Kidney (tissue), 14 donors: Measurements from ENCODE around the gene USP6NL. TPM values are rescaled to one million over a fixed set of nuclear protein-coding genes. Genes with fewer than 3 reads are reported as not detected.

Experiments
- DNase-seq, 5 donors: peaks; one replicate each; pipeline ENCODE4 v3.0.0-alpha.2; 2013 to 2020
- FAIRE-seq: peaks from 2 replicates; lab custom pipeline; 2012; peaks lifted over from hg19 to GRCh38; lab: Jason Lieb, UNC
- H3K27ac ChIP-seq, 2 donors: one replicate each; pipeline ENCODE4 v1.7.0; 2013; ENCODE audit warnings: low read depth in 2 of 2, low read length in 2 of 2, inconsistent platforms in 1 of 2
- H3K27me3 ChIP-seq: one replicate; pipeline ENCODE4 v1.7.1; 2013; ENCODE audit warnings: low read length, inconsistent platforms; ENCODE audit not compliant: control insufficient read depth, insufficient read depth
- H3K36me3 ChIP-seq, 3 donors: one replicate each; pipeline versions ENCODE4 v1.7.0 to v1.7.1; 2013; ENCODE audit warnings: low read length in 3 of 3, control low read depth in 1 of 3, inconsistent platforms in 1 of 3; ENCODE audit not compliant: insufficient read depth in 3 of 3, control insufficient read depth in 2 of 3
- H3K4me1 ChIP-seq, 3 donors: one replicate each; pipeline versions ENCODE4 v1.7.0 to v1.7.1; 2013; ENCODE audit warnings: low read length in 3 of 3, inconsistent platforms in 1 of 3, low read depth in 1 of 3; ENCODE audit not compliant: control insufficient read depth in 2 of 3, insufficient read depth in 2 of 3
- H3K4me3 ChIP-seq, 3 donors: one replicate each; pipeline versions ENCODE4 v1.7.0 to v1.8.1; 2013; ENCODE audit warnings: low read length in 3 of 3, control low read depth in 1 of 3, inconsistent platforms in 1 of 3
- H3K9ac ChIP-seq, 3 donors: one replicate each; pipeline versions ENCODE4 v1.7.0 to v1.7.1; 2013; ENCODE audit warnings: low read length in 3 of 3, control low read depth in 1 of 3, inconsistent platforms in 1 of 3
- H3K9me3 ChIP-seq, 3 donors: one replicate each; pipeline versions ENCODE4 v1.7.0 to v1.7.1; 2013; ENCODE audit warnings: low read length in 3 of 3, control low read depth in 1 of 3, inconsistent platforms in 1 of 3; ENCODE audit not compliant: control insufficient read depth in 2 of 3, insufficient read depth in 1 of 3
- CTCF ChIP-seq: IDR thresholded peaks from 3 replicates; pipeline ENCODE4 v1.5.1; 2012; ENCODE audit warnings: mild to moderate bottlenecking, moderate library complexity, borderline replicate concordance; ENCODE audit not compliant: insufficient read depth; ENCODE audit errors: extremely low read depth
- intact Hi-C: fragments of 100-400 bp; cut with DNase I; formaldehyde crosslinking; loops from one replicate; pipeline ENCODE4 v1.11.1; 2022
- polyA plus RNA-seq: library from polyadenylated mRNA; stranded (reverse); fragments of 350-450 nt; fragmentation: Illumina TruSeq; extraction: RNeasy Lipid Tissue Mini Kit (QIAGEN cat#74804); gene quantifications from one replicate; pipeline ENCODE4 v1.2.3, GENCODE V29; 2014; ENCODE audit warnings: low read depth, low replicate concordance; ENCODE audit not compliant: insufficient read depth
- total RNA-seq: library from RNA; stranded (reverse); fragmentation: NEBNext Ultra II Directional; extraction: Animal tissue kit (Norgen Biotek cat#: 25700); gene quantifications from one replicate; pipeline ENCODE4 v1.2.1, GENCODE V29; 2021
- donor health status: control.
- donor health status: control.
- donor health status: control.
- donor health status: control.
- donor health status: control.
- donor health status: DM: yes; HTN: yes; CAD: no.
- donor health status: Normal renal cell carcinoma (clear cell type).

Gene USP6NL
- total and polyA plus RNA-seq, 2 donors from 2014 or later: 4.5 to 17.7 TPM

- intact Hi-C loops: no loop called here
- Histone ChIP-seq H3K9ac (no peak overlapping the region), H3K4me1 (no peaks in the 10 kb centered on the region), H3K9me3 (peaks cover 0 to 3% (median 0%) of the 10 kb centered on the region in 3 donors), H3K36me3 (no peaks in the 10 kb centered on the region), H3K4me3 (no peak overlapping the region), H3K27ac (no peak overlapping the region), H3K27me3 (no peaks in the 10 kb centered on the region)
- FAIRE-seq (no peak), DNase-seq (peak in 1 of 5 donors; percentile 10)
- TF ChIP-seq CTCF: no peak
Observed at GRCh38 chr10:11587722-11588259, 23.7 kb downstream of the USP6NL start.

GRCh38 chr10:11586170-11586569 is 25.3 kb downstream of the USP6NL start:
- Histone ChIP-seq H3K27me3 (no peaks in the 10 kb centered on the region), H3K4me1 (no peaks in the 10 kb centered on the region), H3K27ac (no peak overlapping the region), H3K9me3 (peaks cover 0 to 3% (median 0%) of the 10 kb centered on the region in 3 donors), H3K36me3 (no peaks in the 10 kb centered on the region), H3K4me3 (no peak overlapping the region), H3K9ac (no peak overlapping the region)
- TF ChIP-seq CTCF: no peak
- intact Hi-C loops: no loop called here
- DNase-seq (no peak), FAIRE-seq (peak; percentile 78)

- intact Hi-C loops: no loop called here
- Histone ChIP-seq H3K4me1 (no peaks in the 10 kb centered on the region), H3K4me3 (no peak overlapping the region), H3K9me3 (peaks cover 0 to 3% (median 0%) of the 10 kb centered on the region in 3 donors), H3K9ac (no peak overlapping the region), H3K27me3 (no peaks in the 10 kb centered on the region), H3K36me3 (no peaks in the 10 kb centered on the region), H3K27ac (no peak overlapping the region)
- no peak for FAIRE-seq
- no peak for TF ChIP-seq CTCF
- DNase-seq: no peak
Observed at GRCh38 chr10:11581213-11581612, 30.2 kb downstream of the USP6NL start.

- Histone ChIP-seq H3K4me3 (no peak overlapping the region), H3K27ac (no peak overlapping the region), H3K4me1 (no peaks in the 10 kb centered on the region), H3K27me3 (no peaks in the 10 kb centered on the region), H3K9ac (no peak overlapping the region), H3K9me3 (no peaks in the 10 kb centered on the region), H3K36me3 (no peaks in the 10 kb centered on the region)
- FAIRE-seq (no peak), DNase-seq (no peak)
- intact Hi-C loops: no loop called here
- no peak for TF ChIP-seq CTCF
Observed at GRCh38 chr10:11579885-11580284, 31.6 kb downstream of the USP6NL start.
